Type B pancreatic cell (in vitro differentiated cells): ENCODE data around the gene CASK. TPM values are rescaled to one million over a fixed set of nuclear protein-coding genes. Genes with fewer than 3 reads are reported as not detected.

Experiments
- DNase-seq: peaks from one replicate; pipeline ENCODE4 v3.0.0; 2021; ENCODE audit warnings: mixed read lengths; ENCODE audit not compliant: unreplicated experiment; ENCODE audit errors: extremely low spot score
- H3K27ac Mint-ChIP-seq: 2 replicates; pipeline ENCODE4 v1.8.0; 2021; ENCODE audit warnings: mild to moderate bottlenecking, mixed read lengths
- H3K27me3 Mint-ChIP-seq: 2 replicates; pipeline ENCODE4 v1.8.0; 2021; ENCODE audit warnings: mixed read lengths
- H3K36me3 Mint-ChIP-seq: 2 replicates; pipeline ENCODE4 v1.8.0; 2021; ENCODE audit warnings: mixed read lengths
- H3K4me1 Mint-ChIP-seq: one replicate; pipeline ENCODE4 v1.8.0; 2021; ENCODE audit warnings: mixed read lengths; ENCODE audit not compliant: unreplicated experiment
- H3K4me3 Mint-ChIP-seq: 2 replicates; pipeline ENCODE4 v1.8.0; 2021; ENCODE audit warnings: mild to moderate bottlenecking, mixed read lengths
- H3K9me3 Mint-ChIP-seq: 2 replicates; pipeline ENCODE4 v1.8.0; 2021; ENCODE audit warnings: mixed read lengths
- CTCF ChIP-seq: fragments of 200-600 bp; sonication (generic); conservative IDR thresholded peaks from 2 replicates; pipeline ENCODE4 v1.5.0; 2021; ENCODE audit warnings: antibody characterized with exemption, mild to moderate bottlenecking
- total RNA-seq: library from RNA; stranded (reverse); gene quantifications from 2 replicates; pipeline ENCODE4 v1.2.1, GENCODE V29; 2021; ENCODE audit warnings: low replicate concordance

Gene CASK
- total RNA-seq, 1 donor from 2014 or later = 93.8 TPM

DNA sequence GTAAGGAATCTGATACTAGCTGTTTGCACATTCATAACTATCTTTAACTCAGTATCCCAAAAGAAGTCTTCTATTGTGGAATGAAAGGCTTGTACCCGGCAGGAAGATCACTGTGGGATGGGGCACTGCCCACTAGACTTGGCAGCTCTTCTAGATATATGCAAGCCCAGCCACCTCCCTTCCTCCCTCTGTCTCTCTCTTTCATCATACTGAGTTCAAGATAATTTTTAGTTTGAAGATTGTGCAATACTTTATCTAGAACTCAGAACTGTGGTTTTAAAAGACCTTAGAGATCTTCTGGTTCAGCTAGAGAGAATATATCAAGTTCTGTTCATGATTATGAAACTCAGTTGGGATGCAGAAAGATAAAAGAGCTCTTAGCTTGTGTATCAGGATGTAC is 257.1 kb downstream of the CASK start:
- no peak for DNase-seq
- Mint-ChIP-seq H3K9me3 (no peaks in the 10 kb centered on the region), H3K36me3 (peaks cover 15% of the 10 kb centered on the region)

DNA sequence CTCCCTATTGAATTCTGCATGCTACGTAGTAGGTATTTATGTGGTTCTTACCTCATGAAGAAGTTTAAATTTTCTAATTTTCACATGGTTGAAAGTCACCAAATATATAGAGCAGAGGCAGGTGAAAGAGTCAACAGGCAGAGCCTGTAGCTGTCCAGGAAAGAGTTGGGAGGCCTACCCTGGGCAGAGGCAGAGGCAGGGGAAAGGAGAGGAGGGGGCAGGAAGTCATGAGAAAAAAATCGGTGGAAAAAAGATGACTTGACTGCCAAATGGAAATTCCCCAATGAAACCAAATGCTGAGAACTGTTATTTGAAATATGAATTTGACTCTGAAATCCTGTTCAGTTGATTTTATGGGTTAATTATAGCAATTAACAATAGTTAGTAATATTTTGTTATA is 257.7 kb downstream of the CASK start:
- H3K36me3 Mint-ChIP-seq = peaks cover 15% of the 10 kb centered on the region
- no peak overlapping the region for H3K27ac Mint-ChIP-seq
- no peak overlapping the region for H3K4me3 Mint-ChIP-seq
- no peaks in the 10 kb centered on the region for H3K9me3 Mint-ChIP-seq
- H3K27me3 Mint-ChIP-seq = no peaks in the 10 kb centered on the region
- no peak for DNase-seq
- TF ChIP-seq CTCF = no peak
- H3K4me1 Mint-ChIP-seq = no peaks in the 10 kb centered on the region

More for the DNA sequence above, 257.1 kb downstream of the CASK start:
- Mint-ChIP-seq H3K27me3 (no peaks in the 10 kb centered on the region), H3K4me1 (no peaks in the 10 kb centered on the region), H3K4me3 (no peak overlapping the region), H3K27ac (no peak overlapping the region)
- TF ChIP-seq CTCF = no peak

DNA sequence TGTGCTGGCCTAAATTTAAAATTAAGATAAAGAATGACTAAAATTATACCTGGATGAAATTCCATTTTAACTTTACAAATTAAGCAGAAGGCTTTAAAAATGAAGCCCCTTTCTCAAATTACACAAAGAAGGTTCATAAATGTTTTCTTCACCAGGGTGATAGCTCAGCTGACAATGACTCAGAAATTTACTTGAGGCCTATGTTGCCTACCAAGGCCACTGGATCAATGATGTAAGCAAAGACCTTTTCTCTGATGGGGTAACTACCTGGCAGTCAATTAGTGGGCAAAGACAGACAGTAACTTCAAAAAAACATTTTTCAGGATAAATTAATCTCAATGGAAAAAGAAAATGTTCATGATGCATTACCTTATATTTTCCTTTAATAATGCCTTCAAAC is 258.4 kb downstream of the CASK start:
- H3K36me3 Mint-ChIP-seq = peaks cover 12% of the 10 kb centered on the region
- H3K27ac Mint-ChIP-seq = no peak overlapping the region
- no peak for TF ChIP-seq CTCF
- H3K9me3 Mint-ChIP-seq = no peaks in the 10 kb centered on the region
- DNase-seq = no peak
- no peaks in the 10 kb centered on the region for H3K27me3 Mint-ChIP-seq
- no peak overlapping the region for H3K4me3 Mint-ChIP-seq
- no peaks in the 10 kb centered on the region for H3K4me1 Mint-ChIP-seq

DNA sequence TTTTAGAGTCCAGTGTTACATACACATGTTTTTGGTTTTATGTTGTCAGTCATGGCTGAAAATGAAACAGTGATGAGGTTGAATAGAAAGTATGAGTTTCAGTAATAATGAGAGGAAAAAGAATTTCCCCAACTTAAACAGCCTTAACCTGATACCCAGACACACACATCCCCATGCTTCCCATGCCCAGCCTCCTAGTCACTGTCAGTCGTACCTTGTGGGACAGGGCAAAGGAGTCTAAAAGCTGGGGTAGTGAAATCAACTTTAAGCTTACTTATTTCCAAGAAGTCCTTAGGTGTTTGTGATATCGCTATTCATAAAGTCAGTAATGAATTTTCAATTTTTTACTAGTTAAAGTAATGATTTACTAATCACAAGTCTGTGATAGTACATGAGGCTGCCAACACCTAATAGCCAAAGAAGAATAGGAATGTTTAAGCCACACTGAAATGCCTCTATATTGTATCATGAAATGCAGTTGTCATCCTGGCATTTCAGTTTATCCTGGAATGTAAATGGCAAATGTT is 258.9 kb downstream of the CASK start:
- H3K27me3 Mint-ChIP-seq = no peaks in the 10 kb centered on the region
- no peak overlapping the region for H3K4me3 Mint-ChIP-seq
- peaks cover 10% of the 10 kb centered on the region for H3K36me3 Mint-ChIP-seq
- no peak for TF ChIP-seq CTCF
- H3K9me3 Mint-ChIP-seq = no peaks in the 10 kb centered on the region
- H3K27ac Mint-ChIP-seq = no peak overlapping the region
- H3K4me1 Mint-ChIP-seq = no peaks in the 10 kb centered on the region
- no peak for DNase-seq

DNA sequence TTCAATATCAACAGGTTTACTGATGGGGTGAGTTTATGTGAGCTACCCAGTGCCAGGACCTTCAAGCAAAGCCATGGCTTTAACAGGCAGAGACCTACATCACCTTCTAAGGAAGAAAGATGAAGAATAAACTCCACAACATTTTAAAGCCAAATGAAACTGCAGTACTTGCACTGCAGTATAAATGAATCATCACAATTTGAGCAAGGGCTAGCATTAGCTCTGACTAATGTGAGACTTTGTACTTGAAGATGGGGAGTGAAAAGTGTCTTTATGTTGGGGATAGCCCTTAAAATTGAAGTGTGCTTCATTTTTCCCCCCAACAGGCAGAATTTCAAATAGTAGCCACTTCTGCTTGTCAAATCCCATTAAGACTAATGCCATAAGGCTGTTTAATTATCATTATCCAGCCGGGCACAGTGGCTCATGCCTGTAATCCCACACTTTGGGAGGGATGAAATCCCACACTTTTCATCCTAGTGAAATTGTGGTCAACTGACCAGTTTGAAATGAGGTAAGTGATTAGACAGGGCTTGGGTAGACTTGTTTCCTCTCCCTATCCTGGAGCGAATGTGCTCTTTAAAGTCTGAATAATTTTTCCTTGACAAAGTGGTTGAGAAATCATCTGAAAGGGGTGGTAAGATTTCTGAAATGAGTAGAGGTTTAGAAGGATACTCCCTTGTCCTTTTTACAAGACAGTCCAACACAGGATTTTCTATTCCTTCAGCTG is 261.8 kb downstream of the CASK start:
- H3K9me3 Mint-ChIP-seq = no peaks in the 10 kb centered on the region
- no peaks in the 10 kb centered on the region for H3K4me1 Mint-ChIP-seq
- no peaks in the 10 kb centered on the region for H3K27me3 Mint-ChIP-seq
- no peak overlapping the region for H3K4me3 Mint-ChIP-seq
- H3K27ac Mint-ChIP-seq = no peak overlapping the region
- peaks cover 16% of the 10 kb centered on the region for H3K36me3 Mint-ChIP-seq
- TF ChIP-seq CTCF = no peak
- no peak for DNase-seq
